GM19463 (cell line): ENCODE measurements around the gene VCP.

Experiments used
- ATAC-seq: cut with Tn5 transposase; IDR thresholded peaks from one replicate; pipeline ENCODE4 v1.9.1; 2021; ENCODE audit warnings: mild to moderate bottlenecking, moderate library complexity; ENCODE audit not compliant: unreplicated experiment

Gene VCP

DNA sequence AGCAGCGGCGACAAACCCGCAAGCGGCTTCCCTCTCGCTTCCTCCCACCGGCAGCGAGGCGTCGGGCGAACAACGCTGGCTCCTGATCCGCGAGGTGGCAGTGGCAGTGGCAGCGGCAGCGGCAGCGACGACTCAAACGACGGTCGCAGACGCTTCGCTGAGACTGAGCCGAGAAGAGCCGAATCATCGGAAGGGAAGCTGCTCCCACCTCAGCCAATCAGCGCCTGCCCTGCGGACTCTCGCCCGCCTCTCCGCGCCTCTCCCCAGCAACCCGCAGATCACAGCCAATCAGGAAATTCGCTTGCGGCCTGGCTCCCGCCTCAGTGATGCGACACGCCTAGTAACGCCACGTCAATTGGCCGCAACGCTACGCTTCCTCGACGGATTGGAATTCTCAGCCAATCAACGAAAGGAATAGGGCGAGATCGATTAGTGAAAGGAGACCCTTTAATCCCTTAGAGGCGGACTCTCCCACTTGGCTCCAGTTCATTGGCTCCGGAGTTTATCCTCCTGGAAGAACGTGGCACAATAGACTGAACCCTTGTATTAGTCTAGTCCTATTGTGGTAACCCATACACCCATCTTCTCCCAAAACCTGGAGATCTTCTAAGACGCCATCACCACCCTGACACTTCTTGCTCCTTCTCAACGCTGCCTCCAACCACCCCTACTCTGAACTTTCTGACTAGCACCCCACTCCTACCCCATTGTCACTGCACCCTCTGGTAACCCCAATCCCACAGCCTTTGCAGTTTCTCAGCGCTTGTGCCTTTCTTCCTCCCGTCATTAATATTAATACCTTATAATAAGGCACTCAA, at the start of gene VCP:
TSS of gene VCP (minus strand) at position 165 of the 818 bp plus-strand sequence. CDS start 272 bp downstream, outside the sequence.
- peak; percentile 84 for ATAC-seq

DNA sequence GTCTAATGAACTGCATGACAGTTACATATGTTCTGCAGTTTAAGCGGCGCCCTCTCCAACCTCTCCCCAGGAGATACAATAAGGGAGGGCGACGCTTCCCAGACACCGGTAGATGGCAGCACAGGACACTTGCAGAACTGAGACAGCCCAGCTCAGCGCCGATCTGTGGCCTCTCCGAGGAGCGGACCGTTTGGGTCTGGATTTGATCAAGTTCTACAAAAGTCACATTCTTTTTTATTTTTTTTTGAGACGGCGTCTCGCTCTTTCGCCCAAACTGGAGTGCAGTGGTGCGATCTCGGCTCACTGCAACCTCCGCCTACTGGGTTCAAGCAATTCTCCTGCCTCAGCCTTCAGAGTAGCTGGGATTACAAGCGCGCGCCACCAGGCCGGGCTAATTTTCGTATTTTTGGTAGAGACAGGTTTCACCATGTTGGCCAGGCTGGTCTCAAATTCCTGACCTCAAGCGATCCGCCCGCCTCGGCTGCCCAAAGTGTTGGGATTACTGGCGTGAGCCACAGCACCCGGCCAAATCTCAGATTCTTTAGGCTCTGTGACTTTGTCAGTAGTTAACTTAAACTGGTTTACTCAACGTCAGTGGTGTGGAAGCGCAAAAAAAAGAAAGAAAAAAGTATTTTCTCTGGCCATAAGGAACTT, 44.6 kb upstream of the VCP start:
- ATAC-seq: peak; percentile 43

DNA sequence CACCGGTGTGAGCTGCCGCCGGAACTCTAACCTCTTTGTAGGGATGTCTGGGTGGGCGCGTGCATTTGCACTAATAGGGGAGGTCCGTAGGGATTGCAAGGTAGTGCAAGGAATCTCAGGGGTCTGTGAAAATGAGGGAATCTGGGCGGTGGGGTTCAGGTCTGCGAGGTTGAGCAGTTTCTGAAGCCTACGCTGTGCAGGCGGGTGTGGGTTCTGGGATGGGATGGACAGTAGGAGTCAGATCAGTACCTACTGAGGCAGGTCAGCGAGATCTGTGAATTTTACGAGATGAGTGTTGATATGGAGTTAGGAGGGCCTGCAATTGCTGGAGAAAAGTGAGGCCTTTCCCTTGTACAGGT, 44.1 kb upstream of the VCP start:
- no peak for ATAC-seq

DNA sequence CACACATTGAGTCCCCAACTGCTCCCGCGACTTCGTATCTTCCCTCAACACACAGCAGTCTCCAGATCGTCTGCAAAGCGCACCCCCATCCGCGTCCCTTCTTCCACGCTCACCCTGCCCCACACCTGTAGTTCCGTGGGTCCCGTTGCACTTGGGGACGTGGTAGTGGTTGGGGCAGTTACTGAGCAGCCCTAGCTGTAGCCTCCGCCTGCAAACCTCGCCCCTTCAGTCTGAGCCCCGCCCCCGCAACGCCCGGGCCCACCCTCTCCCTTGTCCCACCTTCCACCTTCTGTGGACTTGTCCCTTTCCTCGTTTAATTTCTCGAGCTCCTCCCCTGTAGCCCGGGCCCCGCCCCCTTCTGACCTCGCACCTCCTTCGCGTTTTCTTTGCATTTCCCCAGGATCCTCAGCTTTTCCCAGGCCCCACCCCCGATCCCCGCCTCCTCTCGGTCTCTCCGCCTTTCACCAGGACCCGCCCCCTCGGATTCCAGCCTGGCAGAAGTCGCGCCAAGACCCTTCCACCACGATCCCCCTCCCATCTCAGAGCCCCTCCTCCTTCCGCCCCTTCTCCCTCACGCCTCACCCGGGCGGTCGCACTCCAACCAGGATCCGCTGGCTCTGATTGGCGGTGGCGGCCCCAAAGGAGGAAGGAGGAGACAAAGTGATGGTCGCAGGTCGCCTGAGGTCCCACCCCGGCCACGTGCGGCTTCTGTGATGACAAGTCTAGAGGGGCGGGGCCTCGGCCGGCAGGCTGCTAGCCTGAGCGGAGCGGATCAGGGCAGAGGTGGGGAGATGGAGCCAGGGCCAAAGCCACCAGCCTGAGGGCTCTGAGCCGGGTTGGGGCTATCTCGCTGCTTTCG, 43.5 kb upstream of the VCP start, which contains the start of gene ATOSB:
TSS of gene ATOSB (minus strand) at position 183 of the 859 bp plus-strand sequence. CDS start 7,588 bp downstream, outside the sequence.
- peak; percentile 47 for ATAC-seq

DNA sequence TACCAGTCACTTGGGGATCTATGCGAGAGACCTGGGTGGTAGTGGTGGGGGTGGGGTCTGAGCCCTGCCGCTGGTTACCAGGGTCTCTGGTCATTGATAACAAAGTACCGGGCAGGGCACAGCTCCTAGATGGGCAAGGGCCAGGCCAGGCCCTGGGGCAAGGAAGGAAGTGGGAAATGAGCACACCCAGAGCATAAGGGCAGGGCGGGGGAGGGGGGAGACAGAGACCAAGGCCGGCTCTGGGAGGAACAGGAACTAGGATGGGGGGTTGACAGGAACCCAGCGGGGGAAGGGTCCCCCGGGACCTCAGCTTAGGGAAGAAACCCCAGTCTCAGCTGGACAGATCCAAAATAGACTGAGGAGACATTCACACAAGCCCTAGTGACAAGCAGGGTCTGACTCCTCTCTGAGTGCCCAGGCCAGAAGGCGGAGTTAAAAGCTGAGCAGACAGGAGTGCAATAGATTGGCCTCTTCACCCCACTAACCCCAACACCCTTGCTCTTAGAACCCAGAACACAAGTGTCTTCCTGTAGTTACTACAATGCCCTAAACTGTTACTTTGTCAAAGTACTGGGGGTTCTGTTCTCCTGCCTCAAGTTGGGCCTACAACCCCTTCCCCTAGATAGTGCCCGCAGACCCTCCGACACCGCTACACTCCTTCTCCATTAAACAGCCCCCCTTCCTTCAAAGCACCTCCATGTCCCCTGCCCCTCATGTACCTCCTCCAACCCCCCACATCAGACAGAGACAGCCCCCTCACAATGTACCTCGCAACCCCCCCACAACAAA, 42.6 kb upstream of the VCP start:
- ATAC-seq: no peak

DNA sequence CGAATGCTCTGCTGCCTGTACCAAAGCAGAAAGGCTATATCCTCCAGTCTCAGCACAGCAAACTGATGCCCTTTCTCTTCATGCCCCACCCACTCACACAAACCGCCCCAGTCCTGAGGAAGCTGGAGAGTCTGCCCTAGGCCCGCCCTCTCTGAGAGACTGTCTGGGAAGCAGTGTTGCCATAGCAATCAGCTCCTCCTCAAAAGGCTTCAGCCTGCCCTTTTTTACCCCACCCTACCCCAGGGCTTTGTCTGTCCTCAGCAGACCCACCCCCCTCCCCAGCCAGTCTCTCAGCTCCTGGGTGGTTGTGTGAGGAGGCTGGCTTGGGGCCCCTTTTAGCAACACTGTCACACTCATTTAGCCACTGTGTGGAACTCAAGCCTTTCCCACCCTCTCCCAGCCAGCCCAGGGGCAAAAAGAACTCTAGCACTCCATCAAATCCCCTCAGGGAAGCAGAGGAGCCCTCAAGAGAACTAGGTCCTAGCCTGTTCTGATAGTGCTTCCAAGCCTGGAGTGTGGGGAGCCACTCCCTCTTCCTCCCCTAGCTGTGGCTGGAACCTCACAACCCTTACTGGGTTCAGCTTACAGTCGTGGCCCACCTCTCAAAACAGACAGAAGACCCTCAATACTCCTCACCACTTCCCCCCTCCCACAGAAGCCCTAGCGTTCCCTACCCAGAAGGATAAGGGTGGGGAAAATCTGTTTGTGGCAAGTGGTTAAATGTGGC, 41.9 kb upstream of the VCP start:
- ATAC-seq: peak; percentile 16

DNA sequence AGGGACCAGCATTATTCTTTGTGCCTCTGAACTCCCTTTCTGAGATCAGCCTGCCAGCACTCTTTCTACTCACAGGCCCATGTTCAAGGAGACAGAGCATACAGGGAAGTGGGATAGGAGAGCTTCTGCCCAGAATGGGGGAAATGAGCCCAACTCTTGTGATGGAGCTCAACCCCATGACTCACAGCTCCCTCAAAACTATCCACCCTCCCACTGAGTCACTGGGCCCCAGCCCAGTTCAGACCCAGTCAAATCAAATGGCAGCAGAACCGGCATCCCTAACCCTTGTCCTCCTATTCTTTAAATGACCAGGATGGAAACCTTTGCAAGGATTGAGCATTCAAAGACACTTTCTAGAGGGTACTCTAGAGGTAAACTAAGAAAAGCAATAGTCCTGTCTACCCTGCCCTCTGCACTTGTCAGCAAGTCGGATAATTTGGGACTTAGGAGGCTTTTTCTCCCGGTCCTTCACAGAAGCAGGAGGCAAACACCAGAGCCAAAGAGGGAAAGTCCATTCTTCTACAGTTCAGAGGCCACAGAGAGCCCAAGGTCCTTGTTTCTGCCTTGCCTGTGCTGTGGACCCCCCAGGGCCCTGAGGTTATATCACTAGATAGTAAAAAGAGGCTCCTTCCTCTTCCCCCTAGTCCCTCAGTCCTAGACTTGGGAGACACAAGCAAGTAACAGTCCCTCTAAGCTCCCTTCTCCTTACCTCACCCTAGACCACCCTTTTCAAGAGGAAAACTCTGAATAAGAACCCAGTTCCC, 40.0 kb upstream of the VCP start:
- no peak for ATAC-seq

DNA sequence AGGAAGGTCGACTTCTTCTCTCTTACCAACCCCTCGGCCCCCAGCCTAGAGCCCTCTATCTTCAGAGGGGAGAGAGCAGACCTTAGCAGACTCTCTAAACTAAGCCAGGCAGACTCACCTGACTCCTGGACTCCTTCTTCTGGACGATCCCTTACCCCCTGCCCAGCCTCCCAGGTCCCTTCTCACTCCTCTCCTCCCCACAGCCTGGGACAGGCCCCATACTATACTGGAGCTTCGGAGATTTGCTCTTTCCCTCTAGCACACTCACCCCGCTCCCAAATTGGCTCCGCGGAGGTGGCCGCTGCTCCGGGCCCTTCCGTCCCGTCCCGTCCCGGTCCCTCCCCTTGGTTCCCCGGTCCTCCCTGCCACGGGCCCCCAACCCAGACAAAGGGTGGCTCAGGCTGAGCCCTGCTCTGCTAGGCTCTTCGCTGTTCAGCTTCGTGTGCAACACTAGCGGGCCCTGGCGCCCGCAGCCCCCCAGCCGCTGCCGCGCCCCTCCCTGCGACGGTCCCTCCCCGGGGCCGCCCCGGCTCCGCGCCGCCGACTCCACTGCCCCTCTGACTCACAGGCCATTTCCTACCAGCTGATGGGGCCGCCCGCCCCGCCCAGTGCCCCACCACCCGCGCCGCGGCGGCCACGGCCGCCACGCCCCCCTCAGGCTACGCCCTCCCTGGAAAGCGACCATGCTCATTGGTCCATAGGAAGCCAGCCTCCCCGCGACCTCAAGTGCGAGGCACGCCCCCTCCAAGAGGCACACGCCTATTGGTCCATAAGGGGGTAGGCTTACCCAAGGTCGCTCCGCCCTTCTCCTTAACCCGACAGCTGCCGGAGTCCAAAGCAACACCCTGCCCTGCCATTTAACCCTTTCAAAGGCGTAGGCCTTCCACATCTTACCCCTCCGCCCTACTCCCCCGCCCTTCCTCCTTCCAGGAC, 38.8 kb upstream of the VCP start:
- peak; percentile 79 for ATAC-seq

DNA sequence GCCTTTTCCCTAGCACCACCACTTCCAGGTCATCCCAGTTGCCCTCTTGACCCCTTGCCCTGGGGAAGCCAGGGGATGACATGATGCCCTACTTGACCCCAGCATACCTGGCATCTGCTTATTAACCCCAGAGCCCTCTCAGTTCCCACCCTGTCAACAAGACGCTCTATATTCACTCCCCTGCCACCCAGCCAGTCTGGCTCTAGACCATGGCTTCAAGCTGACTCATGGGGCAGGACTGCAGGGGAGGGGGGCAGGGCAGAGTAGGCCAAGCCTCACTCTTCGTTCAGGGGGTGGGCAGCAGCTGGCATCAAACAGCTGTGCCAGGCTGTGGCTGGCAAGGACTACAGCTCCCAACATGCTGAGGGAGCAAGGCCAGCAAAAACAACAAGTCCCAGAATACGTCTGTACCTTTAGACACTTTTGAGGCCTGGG, 37.9 kb upstream of the VCP start:
- no peak for ATAC-seq

DNA sequence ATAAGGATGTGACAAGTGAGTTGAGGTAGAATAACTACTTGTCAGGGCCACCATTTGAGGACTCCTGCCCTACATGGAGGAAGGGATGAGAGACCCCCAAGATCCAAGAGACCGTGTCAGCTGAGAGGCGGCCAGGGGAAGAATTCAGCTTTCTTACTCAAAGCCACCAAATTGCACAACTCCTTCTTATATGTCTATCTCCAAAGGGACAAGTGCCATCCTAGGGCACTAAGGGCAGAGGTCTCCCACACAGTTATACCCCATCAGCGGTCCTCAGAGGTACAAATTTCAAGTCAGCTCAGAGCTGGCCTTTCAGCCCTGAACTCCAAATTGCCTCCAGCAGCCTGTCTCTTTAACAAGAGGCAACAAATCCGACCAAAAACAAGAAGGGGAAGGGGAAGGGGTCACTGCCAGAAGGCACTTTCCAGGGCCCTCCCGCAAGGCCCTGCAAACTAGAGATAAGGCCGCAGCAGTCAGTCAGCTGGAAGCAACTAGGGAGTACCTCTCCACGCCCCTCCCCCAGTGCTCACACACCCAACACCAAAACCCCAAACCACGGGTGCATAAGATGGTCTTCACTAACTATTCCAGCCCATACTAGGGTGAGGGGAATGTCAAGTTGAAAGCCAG, 36.6 kb upstream of the VCP start:
- no peak for ATAC-seq

DNA sequence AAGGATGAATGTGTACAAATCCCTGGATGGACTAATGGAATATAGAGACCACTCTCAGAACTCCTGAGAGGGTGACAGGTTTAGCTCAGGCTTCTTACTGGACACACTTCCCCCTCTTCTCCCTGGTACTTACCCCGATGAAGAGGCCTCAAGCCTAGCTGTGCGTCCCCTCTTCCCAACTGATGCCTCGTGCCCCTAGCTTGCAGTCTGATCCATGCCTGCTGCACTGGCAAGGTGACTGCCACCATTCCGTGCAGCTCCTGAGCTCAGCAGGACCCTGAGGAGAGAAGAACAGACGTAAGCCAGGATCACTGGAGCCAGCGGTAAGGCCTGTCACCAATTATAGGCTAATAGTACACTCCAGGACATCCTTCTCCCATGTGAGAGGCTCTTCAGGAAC, 36.0 kb upstream of the VCP start:
- no peak for ATAC-seq

DNA sequence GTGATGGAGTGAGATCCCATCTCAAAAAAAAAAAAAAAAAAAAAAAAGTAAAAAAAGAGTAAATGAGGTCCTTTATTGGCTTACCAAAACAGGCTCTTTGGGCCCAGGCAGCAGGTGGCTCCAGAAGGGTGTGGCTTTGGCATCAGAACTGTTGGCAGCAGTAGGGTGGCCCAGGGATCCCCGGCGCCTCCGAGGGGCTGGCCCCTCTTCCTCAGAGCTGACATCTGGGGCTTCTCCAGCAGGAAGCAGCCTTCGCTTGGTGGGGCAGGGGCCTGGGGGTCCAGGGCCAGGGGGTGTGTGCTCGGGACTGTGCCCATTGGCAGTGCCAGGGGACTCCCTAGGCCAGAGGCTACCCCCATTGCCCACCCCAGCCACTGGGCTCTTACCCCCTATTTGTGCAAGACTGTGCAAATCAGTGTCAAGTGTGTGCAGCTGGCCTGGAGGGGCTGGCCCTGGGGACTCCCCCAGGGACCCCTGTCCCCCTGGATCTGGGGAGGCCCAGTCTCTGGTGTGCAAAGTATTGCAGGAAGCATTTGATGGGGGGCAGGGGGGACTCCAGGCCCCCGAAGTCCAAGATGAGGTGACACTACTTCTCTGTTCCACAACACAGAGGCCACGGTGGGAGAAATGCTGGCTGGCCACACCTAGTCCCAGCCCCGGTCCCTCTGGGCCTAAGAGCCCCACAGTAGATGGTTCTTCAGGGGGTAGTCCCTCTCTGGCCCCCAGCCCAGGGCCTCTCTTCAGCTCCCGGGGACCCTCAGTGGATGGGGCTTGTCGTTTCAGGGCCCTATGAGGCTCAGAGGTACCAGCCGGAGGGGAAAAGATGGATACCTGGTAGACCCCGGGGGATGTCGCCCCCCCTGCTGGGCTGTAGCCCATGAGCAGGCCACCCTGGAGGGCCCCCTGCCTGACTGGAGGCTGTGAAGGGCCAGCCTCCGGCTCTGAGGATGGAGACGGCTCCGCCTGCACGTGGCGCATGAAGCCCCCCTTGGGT, 35.2 kb upstream of the VCP start:
- ATAC-seq: no peak

DNA sequence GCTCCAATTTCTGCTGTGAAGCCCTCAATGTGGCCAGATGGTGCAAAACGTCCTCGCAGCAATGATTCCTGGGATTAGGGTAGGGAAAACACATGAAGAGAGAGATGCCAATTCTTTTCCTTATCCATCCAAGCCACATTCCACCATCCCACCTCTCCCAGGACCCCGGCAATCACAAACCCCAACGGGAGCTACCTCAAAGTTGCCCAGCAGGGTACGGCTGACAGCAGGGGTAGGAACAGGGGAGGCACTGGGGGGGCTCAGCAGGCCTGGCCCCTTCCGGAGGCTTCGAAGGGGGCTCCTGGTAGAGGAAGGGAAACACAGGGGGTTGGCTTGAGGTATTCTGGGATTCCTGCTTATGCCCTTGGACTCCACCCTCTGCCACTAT, 33.9 kb upstream of the VCP start:
- ATAC-seq: no peak

DNA sequence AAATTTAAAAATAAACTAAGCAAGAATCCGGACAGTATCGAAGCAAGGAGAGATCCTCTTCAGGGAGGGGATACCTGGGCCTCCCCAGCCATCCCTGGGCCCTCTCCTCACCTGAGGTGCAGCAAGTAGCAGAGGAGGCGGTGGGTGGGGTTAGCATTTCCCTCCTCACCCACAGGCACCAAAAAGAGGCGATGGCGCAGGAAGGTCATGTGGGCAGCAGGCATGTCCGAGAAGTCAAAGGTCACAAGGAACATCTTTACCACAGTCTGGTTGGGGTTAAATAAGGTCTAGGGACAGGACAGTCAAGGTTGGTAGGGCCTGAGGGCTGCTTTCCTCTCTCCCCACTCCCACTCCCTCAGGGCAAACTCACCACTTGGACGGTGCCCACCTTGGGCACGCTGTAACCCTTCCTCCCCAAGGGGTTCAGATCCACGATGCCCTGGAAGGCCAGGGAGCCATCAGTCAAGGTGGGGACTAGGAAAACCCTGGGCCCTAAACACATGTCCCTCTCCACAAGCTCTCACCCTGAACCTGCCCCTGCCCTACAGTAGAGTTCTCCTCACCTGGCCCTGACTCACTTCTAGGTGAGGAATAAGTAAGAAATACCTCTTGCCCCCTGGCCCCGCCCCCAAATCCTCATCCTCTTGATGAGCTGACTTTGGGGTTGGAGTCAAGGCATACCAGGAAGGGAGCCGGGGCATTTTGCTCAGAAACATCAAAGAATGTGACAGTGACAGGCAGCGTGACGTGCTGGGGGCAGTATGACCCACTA, 33.3 kb upstream of the VCP start:
- no peak for ATAC-seq

DNA sequence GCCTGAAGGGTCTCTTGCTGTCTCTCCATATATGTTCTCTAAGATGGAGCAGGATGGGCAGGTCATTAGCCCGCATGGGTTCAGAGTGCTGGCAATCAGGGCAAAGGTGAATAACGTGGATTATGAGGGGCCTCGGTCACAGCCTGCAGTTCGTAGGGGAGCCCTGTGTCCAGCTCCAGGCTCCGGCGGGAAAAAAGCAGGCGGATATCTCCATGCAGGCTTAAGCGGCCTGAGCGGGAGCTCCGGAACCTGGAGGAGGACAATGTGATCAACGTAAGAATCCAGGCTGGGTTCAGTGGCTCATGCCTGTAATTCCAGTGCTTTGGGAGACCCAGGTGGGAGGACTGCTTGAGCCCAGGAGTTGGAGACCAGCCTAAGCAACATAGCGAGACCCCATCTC, 32.7 kb upstream of the VCP start:
- no peak for ATAC-seq

DNA sequence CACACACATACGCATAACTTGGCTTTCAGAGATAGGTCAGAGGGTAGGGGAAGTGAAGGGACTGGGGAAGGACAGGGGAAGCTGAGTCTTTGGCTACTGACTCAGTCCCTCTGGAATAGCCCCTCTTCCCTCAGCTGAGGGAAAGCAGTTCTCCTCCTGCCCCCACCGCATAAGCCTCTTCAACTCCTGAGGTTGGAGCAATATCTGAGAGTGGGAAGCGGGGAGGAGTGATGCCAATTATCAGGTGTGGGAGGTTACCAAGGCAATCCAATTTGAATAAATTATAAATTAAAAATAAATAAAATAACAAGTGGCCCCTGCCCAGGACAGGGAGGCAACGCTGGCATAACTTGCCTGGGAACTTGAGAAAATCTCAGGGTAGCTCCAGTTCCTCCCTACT, 32.2 kb upstream of the VCP start:
- no peak for ATAC-seq
